Activated T-helper 1 cell treated with anti-CD3 and anti-CD28 coated beads, Interleukin-2, amount 50 U/mL, for 16 hours (primary cell): ENCODE measurements around the gene TMEM184B.
"Not testable (repeated sequence)": the region's sequence is repeated elsewhere in the genome, so short reads cannot be mapped to it uniquely, and the experiment has no call there.

Experiments
- DNase-seq, 2 donors: peaks; one replicate each; pipeline ENCODE4 v3.0.0-alpha.2; 2020; ENCODE audit warnings: low read depth in 1 of 2, low spot score in 1 of 2

The TMEM184B gene

GRCh38 chr22:38184788-38185187 is 88.0 kb downstream of the TMEM184B start:
- no peak for DNase-seq

- DNase-seq = peak; percentile 90 to 96
Measured at GRCh38 chr22:38181453-38182200, 91.2 kb downstream of the TMEM184B start, which contains the start of gene PLA2G6. PLA2G6 (minus strand) TSS chr22:38181830; CDS start chr22:38169426, 12,404 bp downstream.

GRCh38 chr22:38180841-38181452 is 91.9 kb downstream of the TMEM184B start:
- DNase-seq = peak in 1 of 2 donors; percentile 4

GRCh38 chr22:38178605-38178937 is 94.2 kb downstream of the TMEM184B start:
- DNase-seq = not testable (repeated sequence)

- DNase-seq = no peak
Measured at GRCh38 chr22:38177926-38178604, 94.7 kb downstream of the TMEM184B start.

GRCh38 chr22:38177571-38177925 is 95.3 kb downstream of the TMEM184B start:
- DNase-seq = not testable (repeated sequence)

GRCh38 chr22:38177044-38177443 is 95.8 kb downstream of the TMEM184B start:
- no peak for DNase-seq

- DNase-seq = peak in 1 of 2 donors; percentile 10
Measured at GRCh38 chr22:38176170-38176741, 96.6 kb downstream of the TMEM184B start.

- no peak for DNase-seq
Measured at GRCh38 chr22:38175206-38176118, 97.3 kb downstream of the TMEM184B start.

GRCh38 chr22:38174626-38175025 is 98.2 kb downstream of the TMEM184B start:
- no peak for DNase-seq

- no peak for DNase-seq
Measured at GRCh38 chr22:38173641-38173906, 99.2 kb downstream of the TMEM184B start.

- peak in 1 of 2 donors; percentile 5 for DNase-seq
Measured at GRCh38 chr22:38172832-38173640, 99.8 kb downstream of the TMEM184B start.

- DNase-seq = no peak
Measured at GRCh38 chr22:38171927-38172831, 100.6 kb downstream of the TMEM184B start.

GRCh38 chr22:38170469-38170868 is 102.3 kb downstream of the TMEM184B start:
- DNase-seq = no peak
